ENCODE results near the gene THBS3.
A peak's percentile ranks its signal among the peaks of the same experiment; 100 is the strongest.
"Not testable (repeated sequence)": the region's sequence is repeated elsewhere in the genome, so short reads cannot be mapped to it uniquely, and the experiment has no call there.

The THBS3 gene

GRCh38 chr1:155189926-155190325, 17.8 kb downstream of the THBS3 start:
- DNase-seq (ENCODE audit: low read depth in 2 of 2), result not testable (repeated sequence)

GRCh38 chr1:155188268-155188667, 19.4 kb downstream of the THBS3 start:
- DNase-seq (ENCODE audit: low read depth in 2 of 2), result no peak

GRCh38 chr1:155187456-155187891, 20.2 kb downstream of the THBS3 start:
- no peak for DNase-seq (ENCODE audit: low read depth in 2 of 2)

GRCh38 chr1:155186794-155187455, 20.8 kb downstream of the THBS3 start:
- DNase-seq (ENCODE audit: low read depth in 2 of 2), result no peak

GRCh38 chr1:155186067-155186793, 21.5 kb downstream of the THBS3 start:
- DNase-seq (ENCODE audit: low read depth in 2 of 2), result no peak

GRCh38 chr1:155185783-155186066, 22.0 kb downstream of the THBS3 start:
- no peak for DNase-seq (ENCODE audit: low read depth in 2 of 2)

GRCh38 chr1:155184835-155185782, 22.6 kb downstream of the THBS3 start:
- no peak for DNase-seq (ENCODE audit: low read depth in 2 of 2)

GRCh38 chr1:155184351-155184811, 23.3 kb downstream of the THBS3 start:
- no peak for DNase-seq (ENCODE audit: low read depth in 2 of 2)

- DNase-seq (ENCODE audit: low read depth in 2 of 2), result no peak
These were observed 23.9 kb downstream of the THBS3 start for GRCh38 chr1:155183775-155184221.

GRCh38 chr1:155182052-155182550, 25.6 kb downstream of the THBS3 start:
- DNase-seq (ENCODE audit: low read depth in 2 of 2), result no peak

- no peak for DNase-seq (ENCODE audit: low read depth in 2 of 2)
These were observed 26.2 kb downstream of the THBS3 start for GRCh38 chr1:155181371-155182051.

- DNase-seq (ENCODE audit: low read depth in 2 of 2), result no peak
These were observed 28.3 kb downstream of the THBS3 start for GRCh38 chr1:155179112-155180031.

GRCh38 chr1:155178441-155179111, 29.1 kb downstream of the THBS3 start:
- no peak for DNase-seq (ENCODE audit: low read depth in 2 of 2)

- DNase-seq (ENCODE audit: low read depth in 2 of 2), result no peak
These were observed 29.8 kb downstream of the THBS3 start for GRCh38 chr1:155177918-155178281.

- no peak for DNase-seq (ENCODE audit: low read depth in 2 of 2)
These were observed 30.3 kb downstream of the THBS3 start for GRCh38 chr1:155177192-155177917.

GRCh38 chr1:155176544-155177071, 31.1 kb downstream of the THBS3 start:
- DNase-seq (ENCODE audit: low read depth in 2 of 2), result peak; percentile 71 to 87

GRCh38 chr1:155175927-155176371, 31.7 kb downstream of the THBS3 start:
- DNase-seq (ENCODE audit: low read depth in 2 of 2), result no peak

GRCh38 chr1:155175281-155175926, 32.3 kb downstream of the THBS3 start:
- DNase-seq (ENCODE audit: low read depth in 2 of 2), result no peak

All from stimulated activated CD8-positive, alpha-beta memory T cell treated with anti-CD3 and anti-CD28 coated beads, Interleukin-7, amount 100 ng/mL, for 1 hour (primary cell).